Calu3 (cell line): ENCODE results near the gene ABCC5. TPM values are rescaled to one million over a fixed set of nuclear protein-coding genes. Genes with fewer than 3 reads are reported as not detected.

Experiments
- BruUV-seq: library from RNA; stranded (reverse); fragments of 400-500 nt; replicated peaks from 2 replicates; lab custom pipeline; 2021; lab: Mats Ljungman, UMichigan
- CTCF ChIA-PET: fragments of 300-600 bp; sonication (Branson Sonifier 250); formaldehyde crosslinking; loops from one replicate; lab custom pipeline; 2022; ENCODE audit warnings: antibody characterized with exemption; lab: Charles Lee
- DNase-seq: peaks from one replicate; pipeline ENCODE4 v3.0.0; 2022
- H3K27ac Mint-ChIP-seq: one replicate; pipeline ENCODE4 v1.8.0; 2022; ENCODE audit warnings: mixed read lengths; ENCODE audit not compliant: unreplicated experiment
- H3K27me3 Mint-ChIP-seq: one replicate; pipeline ENCODE4 v1.8.0; 2022; ENCODE audit warnings: mixed read lengths; ENCODE audit not compliant: unreplicated experiment
- H3K36me3 Mint-ChIP-seq: one replicate; pipeline ENCODE4 v1.8.0; 2022; ENCODE audit warnings: mild to moderate bottlenecking, moderate library complexity, mixed read lengths; ENCODE audit not compliant: insufficient read depth, unreplicated experiment
- H3K4me1 Mint-ChIP-seq: one replicate; pipeline ENCODE4 v1.8.0; 2022; ENCODE audit warnings: mild to moderate bottlenecking, low read depth, mixed read lengths; ENCODE audit not compliant: unreplicated experiment
- H3K4me3 Mint-ChIP-seq: one replicate; pipeline ENCODE4 v1.8.0; 2022; ENCODE audit warnings: mild to moderate bottlenecking, low read depth, moderate library complexity, mixed read lengths; ENCODE audit not compliant: unreplicated experiment
- H3K9me3 Mint-ChIP-seq: one replicate; pipeline ENCODE4 v1.8.0; 2022; ENCODE audit warnings: low read depth, mixed read lengths; ENCODE audit not compliant: unreplicated experiment
- CTCF ChIP-seq: fragments of 200-600 bp; IDR thresholded peaks from one replicate; pipeline ENCODE4 v1.8.0; 2022; ENCODE audit warnings: antibody characterized with exemption; ENCODE audit not compliant: unreplicated experiment
- intact Hi-C: fragments of 100-400 bp; cut with micrococcal nuclease; formaldehyde crosslinking; loops from one replicate; pipeline ENCODE4 v1.10.0; 2022; ENCODE audit not compliant: unreplicated experiment
- total RNA-seq: library from RNA; stranded (reverse); gene quantifications from 2 replicates; pipeline ENCODE4 v1.2.3, GENCODE V29; 2022

Gene ABCC5
- total RNA-seq, 1 experiment from 2014 or later: 39.1 TPM

DNA sequence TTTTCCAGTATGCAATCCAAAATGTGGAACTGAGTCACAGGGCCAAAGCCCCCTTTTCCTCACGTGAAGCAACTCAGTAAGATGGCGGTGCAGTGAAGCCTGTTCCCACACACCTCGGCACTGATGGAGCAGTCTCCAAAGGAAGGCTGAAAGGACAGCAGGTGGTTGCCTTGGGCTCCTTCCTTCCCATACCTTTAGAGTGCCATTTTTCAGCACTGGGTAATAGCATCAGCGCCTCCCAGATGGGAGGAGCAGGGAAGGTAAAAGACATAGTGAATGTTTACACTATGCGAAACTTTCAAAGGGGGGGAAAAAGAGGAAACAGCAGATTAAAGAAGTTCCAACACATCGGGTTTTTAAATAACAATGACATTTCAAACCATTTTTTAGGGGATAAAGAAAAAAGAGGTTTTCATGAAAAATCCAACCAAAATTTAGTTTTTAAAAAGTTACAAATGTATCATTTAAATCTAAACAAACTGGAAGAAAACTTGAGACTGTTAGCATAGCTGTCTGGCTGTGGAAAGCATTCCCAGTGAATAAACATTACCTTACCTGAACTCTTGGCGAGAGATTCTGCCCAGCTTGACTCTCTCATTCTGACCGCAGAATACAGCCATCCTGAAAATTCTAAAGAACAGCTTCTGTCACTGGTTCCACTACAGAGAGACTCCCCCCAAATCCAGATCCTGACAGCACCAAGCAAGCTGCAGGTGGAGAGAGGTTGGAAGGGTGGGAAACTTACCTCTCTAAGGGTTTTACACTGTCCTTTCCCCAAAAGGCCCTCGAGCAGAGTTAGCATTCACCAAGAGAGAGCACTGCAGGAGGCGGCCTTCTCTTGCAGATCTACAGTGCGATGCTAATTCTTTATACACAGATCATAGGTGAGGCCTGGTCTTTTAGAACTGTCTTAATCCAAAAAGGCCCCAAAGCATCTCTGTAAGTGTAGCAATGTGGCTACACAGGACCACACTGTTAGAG lies 32.6 kb downstream of the ABCC5 start:
- no peak for DNase-seq
- no TSS peak for BruUV-seq
- Mint-ChIP-seq H3K9me3 (no peaks in the 10 kb centered on the region), H3K4me1 (no peaks in the 10 kb centered on the region), H3K4me3 (no peak overlapping the region), H3K36me3 (no peaks in the 10 kb centered on the region), H3K27ac (no peak overlapping the region), H3K27me3 (no peaks in the 10 kb centered on the region)
- intact Hi-C loops: no loop called here
- CTCF ChIA-PET: no interaction called here
- no peak for TF ChIP-seq CTCF

GRCh38 chr3:183984127-183984740 lies 33.5 kb downstream of the ABCC5 start:
- Mint-ChIP-seq H3K9me3 (no peaks in the 10 kb centered on the region), H3K4me1 (no peaks in the 10 kb centered on the region), H3K36me3 (no peaks in the 10 kb centered on the region), H3K27me3 (no peaks in the 10 kb centered on the region), H3K27ac (no peak overlapping the region), H3K4me3 (no peak overlapping the region)
- no peak for TF ChIP-seq CTCF
- intact Hi-C loops: no loop called here
- BruUV-seq: no TSS peak
- no peak for DNase-seq
- CTCF ChIA-PET: no interaction called here

DNA sequence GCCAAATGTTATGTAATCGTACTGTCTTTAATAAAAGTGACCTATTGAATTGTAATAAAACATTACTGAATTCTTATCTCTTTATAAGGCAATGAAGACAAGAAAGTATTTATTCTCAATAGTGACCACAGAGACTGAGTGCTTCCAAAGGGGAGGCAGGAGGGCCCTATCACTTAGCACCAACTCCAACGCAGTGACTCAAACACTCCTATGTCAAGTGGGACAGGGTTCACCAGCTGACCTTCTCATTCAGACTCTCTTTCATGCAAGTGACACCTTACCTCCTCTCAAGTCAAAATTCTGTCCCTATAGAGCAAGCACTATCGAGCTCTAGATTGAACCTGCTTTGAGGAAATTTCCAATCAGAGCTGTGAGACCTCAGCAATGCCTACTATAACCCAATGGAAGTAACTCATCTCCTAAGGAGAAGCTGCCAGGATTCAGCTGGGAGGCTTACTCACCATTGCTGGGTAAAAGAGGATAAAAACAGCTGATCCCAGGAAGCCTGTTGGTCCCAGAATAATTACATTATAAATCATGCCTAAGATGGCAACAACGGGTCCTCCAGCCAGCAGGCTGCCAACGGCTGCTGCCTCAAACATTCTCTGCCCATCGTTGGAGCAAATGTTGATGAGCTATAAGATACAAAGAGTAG lies 35.6 kb downstream of the ABCC5 start:
- no peak overlapping the region for H3K4me3 Mint-ChIP-seq
- BruUV-seq: no TSS peak
- no peaks in the 10 kb centered on the region for H3K27me3 Mint-ChIP-seq
- no peaks in the 10 kb centered on the region for H3K4me1 Mint-ChIP-seq
- TF ChIP-seq CTCF: no peak
- H3K27ac Mint-ChIP-seq: no peak overlapping the region
- intact Hi-C loops: no loop called here
- no peaks in the 10 kb centered on the region for H3K36me3 Mint-ChIP-seq
- H3K9me3 Mint-ChIP-seq: no peaks in the 10 kb centered on the region
- DNase-seq: no peak
- CTCF ChIA-PET: no interaction called here

- CTCF ChIA-PET: interaction anchor here (0.6 to 1.2 kb wide), 3 partner anchors 25 to 314 kb away, joined by 3 to 4 read pairs (median 3); no protein-coding TSS in a partner anchor
- peaks cover 5% of the 10 kb centered on the region for H3K36me3 Mint-ChIP-seq
- H3K9me3 Mint-ChIP-seq: no peaks in the 10 kb centered on the region
- intact Hi-C loops: no loop called here
- DNase-seq: no peak
- BruUV-seq: no TSS peak
- TF ChIP-seq CTCF: no peak
- H3K27ac Mint-ChIP-seq: no peak overlapping the region
- no peaks in the 10 kb centered on the region for H3K4me1 Mint-ChIP-seq
- H3K27me3 Mint-ChIP-seq: no peaks in the 10 kb centered on the region
- no peak overlapping the region for H3K4me3 Mint-ChIP-seq
These were observed 37.3 kb downstream of the ABCC5 start for GRCh38 chr3:183980403-183980802.
